Skeletal muscle satellite cell (primary cell): ENCODE data around the gene C15orf62.

Experiments used
- H3K27me3 ChIP-seq: 2 replicates; pipeline ENCODE4 v1.7.0; 2013; ENCODE audit warnings: low read length; ENCODE audit not compliant: control insufficient read depth, insufficient read depth
- H3K36me3 ChIP-seq: 2 replicates; pipeline ENCODE4 v1.7.0; 2013; ENCODE audit warnings: mild to moderate bottlenecking, control low read depth, low read length; ENCODE audit not compliant: insufficient read depth
- H3K4me1 ChIP-seq: 2 replicates; pipeline ENCODE4 v1.7.0; 2013; ENCODE audit warnings: low read length; ENCODE audit not compliant: control insufficient read depth, insufficient read depth
- H3K4me2 ChIP-seq: 2 replicates; pipeline ENCODE4 v1.7.0; 2013; ENCODE audit warnings: mild to moderate bottlenecking, low read length
- H3K4me3 ChIP-seq: 2 replicates; pipeline ENCODE4 v1.7.0; 2013; ENCODE audit warnings: low read length
- H3K9ac ChIP-seq: 2 replicates; pipeline ENCODE4 v1.7.0; 2013; ENCODE audit warnings: mild to moderate bottlenecking, low read depth, low read length, moderate library complexity
- H3K9me3 ChIP-seq: replicated peaks from 2 replicates; pipeline ENCODE4 v1.7.0; 2013; ENCODE audit warnings: mild to moderate bottlenecking, control low read depth, low read length

The C15orf62 gene

GRCh38 chr15:40743921-40744814 is 25.6 kb upstream of the C15orf62 start:
- Histone ChIP-seq H3K27me3 (no peaks in the 10 kb centered on the region), H3K9ac (no peak overlapping the region), H3K4me2 (peak overlapping the region; percentile 21), H3K36me3 (peaks cover 51% of the 10 kb centered on the region), H3K9me3 (no peaks in the 10 kb centered on the region), H3K4me3 (no peak overlapping the region), H3K4me1 (peaks cover 20% of the 10 kb centered on the region)

DNA sequence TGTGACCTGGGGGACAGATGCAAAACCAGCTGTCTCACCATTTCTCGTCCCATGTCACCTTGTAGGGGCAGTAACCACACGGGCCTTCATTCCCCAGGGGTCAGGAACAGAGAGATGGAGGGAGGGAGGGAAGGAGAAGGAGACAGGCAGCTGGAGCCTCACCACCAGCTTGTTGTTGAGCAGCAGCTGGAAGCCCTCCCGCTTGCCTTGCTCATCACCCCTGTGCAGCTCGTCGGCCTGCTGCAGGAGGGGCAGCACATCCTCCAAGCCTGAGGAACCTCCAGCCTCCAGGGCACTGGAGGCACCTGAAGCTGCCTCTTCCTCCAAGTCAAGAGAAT is 25.0 kb upstream of the C15orf62 start:
- Histone ChIP-seq H3K4me2 (no peak overlapping the region), H3K27me3 (no peaks in the 10 kb centered on the region), H3K9ac (no peak overlapping the region), H3K4me1 (peaks cover 20% of the 10 kb centered on the region), H3K9me3 (no peaks in the 10 kb centered on the region), H3K4me3 (no peak overlapping the region), H3K36me3 (peaks cover 51% of the 10 kb centered on the region)

- Histone ChIP-seq H3K4me2 (no peak overlapping the region), H3K36me3 (peaks cover 60% of the 10 kb centered on the region), H3K9me3 (no peaks in the 10 kb centered on the region), H3K4me3 (no peak overlapping the region), H3K9ac (no peak overlapping the region), H3K4me1 (peaks cover 20% of the 10 kb centered on the region), H3K27me3 (no peaks in the 10 kb centered on the region)
These were observed 22.8 kb upstream of the C15orf62 start for GRCh38 chr15:40746916-40747418.

GRCh38 chr15:40747685-40748631 is 21.8 kb upstream of the C15orf62 start:
- peaks cover 53% of the 10 kb centered on the region for H3K36me3 ChIP-seq

GRCh38 chr15:40749151-40749630 is 20.6 kb upstream of the C15orf62 start:
- no peak overlapping the region for H3K9ac ChIP-seq
- H3K9me3 ChIP-seq = no peaks in the 10 kb centered on the region
- H3K36me3 ChIP-seq = peaks cover 42% of the 10 kb centered on the region
- H3K4me1 ChIP-seq = peaks cover 10% of the 10 kb centered on the region
- no peak overlapping the region for H3K4me2 ChIP-seq
- H3K4me3 ChIP-seq = no peak overlapping the region
- no peaks in the 10 kb centered on the region for H3K27me3 ChIP-seq

More at GRCh38 chr15:40747685-40748631, 21.8 kb upstream of the C15orf62 start:
- Histone ChIP-seq H3K9me3 (no peaks in the 10 kb centered on the region), H3K4me3 (no peak overlapping the region), H3K4me2 (no peak overlapping the region), H3K9ac (no peak overlapping the region), H3K4me1 (peaks cover 20% of the 10 kb centered on the region), H3K27me3 (no peaks in the 10 kb centered on the region)

DNA sequence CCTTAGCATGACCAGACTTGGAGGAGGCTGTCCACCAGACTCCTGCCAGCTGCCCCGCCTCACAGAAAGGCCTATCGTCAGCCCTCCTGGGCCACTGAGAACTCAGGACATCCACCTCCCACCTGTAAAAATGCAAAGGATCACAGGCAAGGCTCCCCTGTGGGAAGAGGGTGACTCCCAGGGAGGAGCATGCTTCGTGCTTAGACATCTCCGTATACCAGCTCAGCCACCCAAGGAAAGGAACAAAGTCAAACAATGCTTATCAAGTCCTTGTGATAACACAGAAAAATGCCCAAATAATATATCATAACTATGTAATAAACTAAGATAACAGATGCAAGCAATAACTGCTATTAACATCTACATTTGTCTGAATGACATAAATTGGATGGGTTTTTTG is 18.9 kb upstream of the C15orf62 start:
- peaks cover 8% of the 10 kb centered on the region for H3K4me1 ChIP-seq
- H3K9me3 ChIP-seq = no peaks in the 10 kb centered on the region
- no peak overlapping the region for H3K4me2 ChIP-seq
- H3K4me3 ChIP-seq = no peak overlapping the region
- no peaks in the 10 kb centered on the region for H3K27me3 ChIP-seq
- H3K36me3 ChIP-seq = peaks cover 30% of the 10 kb centered on the region
- no peak overlapping the region for H3K9ac ChIP-seq

DNA sequence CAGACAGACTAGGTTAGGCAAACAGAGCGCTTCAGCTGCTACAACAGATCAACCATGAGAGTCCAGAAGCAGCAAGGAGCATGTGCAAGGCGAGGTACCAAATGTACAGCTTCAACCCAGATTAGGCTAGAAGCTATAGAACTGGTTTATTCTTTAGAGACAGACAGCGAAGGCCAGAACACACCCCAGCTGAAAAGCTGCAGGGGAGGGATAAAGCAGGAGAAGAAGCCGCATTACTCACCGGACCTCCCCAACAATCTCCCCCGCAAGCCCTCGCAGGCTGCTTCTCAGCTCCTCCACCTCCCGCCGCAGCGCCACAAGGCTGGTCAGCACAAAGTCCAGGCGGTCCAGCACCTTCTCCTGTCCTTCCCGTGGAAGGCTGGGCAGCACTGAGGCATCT is 18.0 kb upstream of the C15orf62 start:
- no peaks in the 10 kb centered on the region for H3K27me3 ChIP-seq
- H3K9ac ChIP-seq = no peak overlapping the region
- H3K9me3 ChIP-seq = no peaks in the 10 kb centered on the region
- H3K4me2 ChIP-seq = no peak overlapping the region
- peaks cover 6% of the 10 kb centered on the region for H3K4me1 ChIP-seq
- H3K36me3 ChIP-seq = peaks cover 29% of the 10 kb centered on the region
- no peak overlapping the region for H3K4me3 ChIP-seq

DNA sequence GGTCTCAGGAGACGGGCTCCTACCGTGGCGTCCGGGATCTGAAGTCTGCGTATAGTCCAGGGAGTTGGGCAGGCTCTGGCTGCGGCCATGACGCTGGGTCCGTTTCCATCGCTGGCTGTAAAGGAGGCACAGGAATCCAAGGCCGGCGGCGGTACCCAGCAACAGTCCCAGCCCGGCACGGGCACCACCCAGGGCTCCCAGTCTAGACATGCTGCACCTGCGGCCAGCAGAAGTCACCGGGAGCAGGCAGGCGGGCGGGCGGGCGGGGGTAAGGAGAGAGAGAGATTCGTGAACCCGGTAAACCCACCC is 15.3 kb upstream of the C15orf62 start:
- Histone ChIP-seq H3K4me1 (peaks cover 6% of the 10 kb centered on the region), H3K4me2 (peak overlapping the region; percentile 100), H3K9me3 (no peaks in the 10 kb centered on the region), H3K4me3 (peak overlapping the region; percentile 100), H3K36me3 (peaks cover 17% of the 10 kb centered on the region), H3K27me3 (no peaks in the 10 kb centered on the region), H3K9ac (peak overlapping the region; percentile 97)

GRCh38 chr15:40754883-40755811 is 14.6 kb upstream of the C15orf62 start, which contains the start of gene RMDN3:
Gene RMDN3, minus strand, starts transcription at chr15:40755254. Its CDS starts 471 bp downstream, at chr15:40754783.
- Histone ChIP-seq H3K9me3 (no peaks in the 10 kb centered on the region), H3K4me2 (peak within 1 kb of the TSS; percentile 100), H3K36me3 (peaks cover 14% of the 10 kb centered on the region), H3K9ac (peak within 1 kb of the TSS; percentile 97), H3K27me3 (no peaks in the 10 kb centered on the region), H3K4me1 (peaks cover 6% of the 10 kb centered on the region), H3K4me3 (peak within 1 kb of the TSS; percentile 100)

DNA sequence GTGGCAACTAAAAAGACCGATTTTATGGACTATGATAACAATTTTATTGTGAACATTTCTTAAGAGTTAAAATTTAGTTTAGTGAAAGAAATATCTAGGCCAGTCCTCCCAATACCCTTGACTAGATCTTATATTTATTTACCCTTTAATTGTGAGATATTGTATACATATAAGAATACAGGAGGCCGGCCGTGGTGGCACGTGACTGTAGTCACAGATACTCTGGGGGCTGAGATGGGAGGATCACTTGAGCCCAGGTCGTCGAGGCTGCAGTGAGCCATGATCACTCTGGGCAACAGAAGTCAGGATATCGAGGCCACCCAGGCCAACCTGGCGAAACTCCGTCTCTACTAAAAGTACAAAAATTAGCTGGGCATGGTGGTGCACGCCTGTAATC is 14.0 kb upstream of the C15orf62 start:
- Histone ChIP-seq H3K27me3 (peaks cover 4% of the 10 kb centered on the region), H3K4me3 (peak overlapping the region; percentile 100), H3K4me1 (peaks cover 6% of the 10 kb centered on the region)

More for the DNA sequence above, 14.0 kb upstream of the C15orf62 start:
- Histone ChIP-seq H3K9me3 (no peaks in the 10 kb centered on the region), H3K4me2 (peak overlapping the region; percentile 100), H3K9ac (peak overlapping the region; percentile 97), H3K36me3 (peaks cover 11% of the 10 kb centered on the region)
